22Rv1 (cell line): ENCODE data around the gene TRIM25.

Experiments used
- ZFX ChIP-seq: fragments of 450-650 bp; IDR thresholded peaks from 2 replicates; pipeline ENCODE4 v1.6.1; 2017; ENCODE audit warnings: antibody characterized with exemption, borderline replicate concordance
- TF ChIP-seq, protein P1 (sequence below): fragments of 450-650 bp; IDR thresholded peaks from 2 replicates; pipeline ENCODE4 v1.5.1; 2017; ENCODE audit warnings: mild to moderate bottlenecking

DNA sequence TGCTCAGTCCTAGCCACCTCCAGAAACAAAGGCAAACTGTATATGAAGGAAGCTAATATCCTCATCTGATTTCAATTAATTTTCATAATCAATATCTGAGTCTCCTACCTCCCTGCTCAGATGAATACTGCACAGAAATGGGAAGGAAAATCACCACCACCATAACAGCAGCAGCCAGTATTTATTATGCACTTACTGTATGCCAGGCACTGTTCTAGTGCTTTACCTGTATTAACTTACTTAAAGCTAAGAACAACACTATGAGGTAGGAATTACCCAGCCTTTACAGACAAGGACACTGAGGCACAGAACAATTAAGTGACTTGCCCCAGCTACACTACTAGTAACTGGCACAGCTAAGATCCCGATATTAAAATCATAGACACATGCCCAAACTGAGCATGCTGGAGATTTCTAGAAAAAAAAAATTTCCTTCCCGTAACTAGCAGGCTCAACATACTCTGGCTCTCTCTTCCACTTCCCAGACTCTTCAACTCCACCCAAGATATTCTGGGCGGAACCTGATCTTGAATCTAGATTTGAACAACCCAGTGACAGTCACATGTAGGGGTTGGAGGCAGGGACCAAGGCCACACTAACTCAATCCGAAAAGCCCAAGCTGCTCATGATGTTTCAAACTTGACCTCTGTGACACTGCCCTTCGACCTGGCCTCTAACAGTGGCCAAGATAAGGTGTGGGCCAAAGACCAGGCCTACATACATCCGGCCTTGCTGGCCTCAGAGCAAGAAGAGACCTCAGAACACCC, 3.9 kb downstream of the TRIM25 start:
- no peak for TF ChIP-seq ZFX
- TF ChIP-seq, protein P1, sequence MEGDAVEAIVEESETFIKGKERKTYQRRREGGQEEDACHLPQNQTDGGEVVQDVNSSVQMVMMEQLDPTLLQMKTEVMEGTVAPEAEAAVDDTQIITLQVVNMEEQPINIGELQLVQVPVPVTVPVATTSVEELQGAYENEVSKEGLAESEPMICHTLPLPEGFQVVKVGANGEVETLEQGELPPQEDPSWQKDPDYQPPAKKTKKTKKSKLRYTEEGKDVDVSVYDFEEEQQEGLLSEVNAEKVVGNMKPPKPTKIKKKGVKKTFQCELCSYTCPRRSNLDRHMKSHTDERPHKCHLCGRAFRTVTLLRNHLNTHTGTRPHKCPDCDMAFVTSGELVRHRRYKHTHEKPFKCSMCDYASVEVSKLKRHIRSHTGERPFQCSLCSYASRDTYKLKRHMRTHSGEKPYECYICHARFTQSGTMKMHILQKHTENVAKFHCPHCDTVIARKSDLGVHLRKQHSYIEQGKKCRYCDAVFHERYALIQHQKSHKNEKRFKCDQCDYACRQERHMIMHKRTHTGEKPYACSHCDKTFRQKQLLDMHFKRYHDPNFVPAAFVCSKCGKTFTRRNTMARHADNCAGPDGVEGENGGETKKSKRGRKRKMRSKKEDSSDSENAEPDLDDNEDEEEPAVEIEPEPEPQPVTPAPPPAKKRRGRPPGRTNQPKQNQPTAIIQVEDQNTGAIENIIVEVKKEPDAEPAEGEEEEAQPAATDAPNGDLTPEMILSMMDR, result no peak
